Measurements from ENCODE around the gene MEX3D.

The MEX3D gene

DNA sequence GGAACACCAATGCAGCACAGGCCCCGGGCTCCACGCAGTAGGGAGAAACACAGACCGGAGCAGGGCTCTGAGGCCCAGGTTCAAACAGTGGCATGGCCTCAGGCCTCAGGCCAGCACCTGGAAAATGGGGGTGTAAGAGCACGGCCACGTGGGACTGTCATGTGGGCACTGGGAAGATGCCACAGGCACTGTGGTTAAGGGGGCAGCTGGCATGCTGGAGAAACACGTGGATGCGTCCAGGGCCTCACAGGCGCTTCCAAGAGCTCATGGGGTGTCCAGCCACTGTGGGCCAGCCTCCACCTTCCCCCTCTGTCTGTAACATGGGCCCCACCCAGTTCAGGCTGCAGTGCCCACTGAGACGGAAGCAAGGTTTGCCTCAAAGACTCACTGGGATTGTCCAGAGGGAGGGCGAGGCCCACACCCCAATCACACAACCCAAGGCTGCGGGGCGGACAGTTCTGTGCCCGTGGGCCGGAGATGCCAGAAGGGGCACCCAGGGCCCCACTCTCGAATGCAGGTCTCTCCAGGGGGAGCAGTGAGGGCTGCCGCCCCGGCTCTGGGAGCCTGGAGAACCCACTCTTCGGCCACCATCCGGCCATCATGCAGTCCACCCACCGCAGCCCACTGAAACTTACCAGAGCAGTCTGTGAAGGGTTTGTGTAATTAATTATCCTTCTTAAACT, 30.8 kb upstream of the MEX3D start:
- no peak for DNase-seq (ENCODE audit: low read depth)
- in situ Hi-C loops (cut with HindIII; ENCODE audit: low sequenced_read_pairs): no loop called here
- TF ChIP-seq CTCF (IDR thresholded peaks at IDR 0.05; ENCODE audit: low read depth, low read length, missing control alignments): no peak
- H3K4me3 ChIP-seq (ENCODE audit: low read depth, low read length): no peak overlapping the region

DNA sequence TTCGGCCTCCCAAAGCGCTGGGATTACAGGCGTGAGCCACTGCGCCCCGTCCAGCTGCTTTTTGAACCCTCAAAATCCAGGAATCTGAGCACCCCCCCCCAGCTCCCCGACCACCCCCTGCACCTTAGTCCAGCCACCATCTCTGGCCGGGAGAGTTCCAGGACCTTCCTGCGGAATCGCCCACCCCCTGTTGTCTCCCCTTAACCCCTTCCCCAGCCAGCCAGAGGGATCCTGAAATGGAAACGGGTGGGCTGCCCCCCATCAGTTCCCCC, 25.3 kb upstream of the MEX3D start:
- peak overlapping the region; percentile 62 for H3K4me3 ChIP-seq (ENCODE audit: low read depth, low read length)
- no peak for TF ChIP-seq CTCF (IDR thresholded peaks at IDR 0.05; ENCODE audit: low read depth, low read length, missing control alignments)
- DNase-seq (ENCODE audit: low read depth): no peak
- in situ Hi-C loops (cut with HindIII; ENCODE audit: low sequenced_read_pairs): no loop called here

DNA sequence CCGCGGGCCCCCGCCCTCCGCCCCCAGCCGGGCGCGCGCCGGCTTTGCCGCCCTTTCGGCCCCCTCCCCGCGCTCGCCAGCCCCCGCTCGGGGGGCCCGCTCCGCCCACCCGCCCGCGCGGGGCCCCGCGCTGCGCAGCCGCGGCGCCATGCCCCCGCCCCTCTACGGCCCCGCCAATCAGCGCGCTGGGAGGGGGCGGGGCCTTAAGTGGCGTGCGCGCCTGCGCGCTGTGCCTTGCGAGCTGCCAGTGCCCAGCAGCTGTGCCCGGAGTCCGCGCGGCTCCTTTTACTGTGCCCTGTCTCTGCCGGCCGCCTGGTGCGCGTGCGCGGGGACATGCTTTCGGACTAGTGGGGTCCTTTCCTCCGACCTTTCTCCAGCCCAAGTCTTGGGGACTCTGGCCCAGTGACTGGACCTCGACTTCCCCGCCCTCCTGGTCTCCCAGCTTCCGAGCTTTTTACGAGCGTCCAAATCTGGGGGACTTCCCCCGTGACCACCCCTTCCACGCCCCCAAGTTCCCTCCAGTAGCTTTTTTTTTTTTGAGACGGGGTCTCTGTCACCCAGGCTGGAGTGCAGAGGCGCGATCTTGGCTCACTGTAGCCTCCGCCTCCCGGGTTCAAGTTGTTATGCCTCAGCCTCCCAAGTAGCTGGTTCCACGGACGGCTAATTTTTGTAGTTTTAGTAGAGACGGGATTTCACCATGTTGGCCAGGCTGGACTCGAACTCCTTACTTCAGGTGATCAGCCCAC, 24.8 kb upstream of the MEX3D start, which contains the start of gene MBD3:
Gene MBD3, minus strand, starts transcription at position 111 of the 746 bp plus-strand sequence. CDS start 234 bp downstream, outside the sequence.
- in situ Hi-C loops (cut with HindIII; ENCODE audit: low sequenced_read_pairs): no loop called here
- peak within 1 kb of the TSS; percentile 94 for H3K4me3 ChIP-seq (ENCODE audit: low read depth, low read length)
- DNase-seq (ENCODE audit: low read depth): peak; percentile 61
- TF ChIP-seq CTCF (IDR thresholded peaks at IDR 0.05; ENCODE audit: low read depth, low read length, missing control alignments): no peak

- peak overlapping the region; percentile 94 for H3K4me3 ChIP-seq (ENCODE audit: low read depth, low read length)
- no peak for TF ChIP-seq CTCF (IDR thresholded peaks at IDR 0.05; ENCODE audit: low read depth, low read length, missing control alignments)
- in situ Hi-C loops (cut with HindIII; ENCODE audit: low sequenced_read_pairs): no loop called here
- peak; percentile 64 for DNase-seq (ENCODE audit: low read depth)
These were observed 24.1 kb upstream of the MEX3D start for GRCh38 chr19:1592024-1592754.

GRCh38 chr19:1591421-1592023, 23.4 kb upstream of the MEX3D start:
- TF ChIP-seq CTCF (IDR thresholded peaks at IDR 0.05; ENCODE audit: low read depth, low read length, missing control alignments): no peak
- peak overlapping the region; percentile 94 for H3K4me3 ChIP-seq (ENCODE audit: low read depth, low read length)
- in situ Hi-C loops (cut with HindIII; ENCODE audit: low sequenced_read_pairs): no loop called here
- no peak for DNase-seq (ENCODE audit: low read depth)

- H3K4me3 ChIP-seq (ENCODE audit: low read depth, low read length): peak overlapping the region; percentile 94
- in situ Hi-C loops (cut with HindIII; ENCODE audit: low sequenced_read_pairs): no loop called here
- peak; percentile 60 for TF ChIP-seq CTCF (IDR thresholded peaks at IDR 0.05; ENCODE audit: low read depth, low read length, missing control alignments)
- no peak for DNase-seq (ENCODE audit: low read depth)
These were observed 22.7 kb upstream of the MEX3D start for GRCh38 chr19:1590641-1591397.
